ENCODE results near the gene LRP1.

DNA sequence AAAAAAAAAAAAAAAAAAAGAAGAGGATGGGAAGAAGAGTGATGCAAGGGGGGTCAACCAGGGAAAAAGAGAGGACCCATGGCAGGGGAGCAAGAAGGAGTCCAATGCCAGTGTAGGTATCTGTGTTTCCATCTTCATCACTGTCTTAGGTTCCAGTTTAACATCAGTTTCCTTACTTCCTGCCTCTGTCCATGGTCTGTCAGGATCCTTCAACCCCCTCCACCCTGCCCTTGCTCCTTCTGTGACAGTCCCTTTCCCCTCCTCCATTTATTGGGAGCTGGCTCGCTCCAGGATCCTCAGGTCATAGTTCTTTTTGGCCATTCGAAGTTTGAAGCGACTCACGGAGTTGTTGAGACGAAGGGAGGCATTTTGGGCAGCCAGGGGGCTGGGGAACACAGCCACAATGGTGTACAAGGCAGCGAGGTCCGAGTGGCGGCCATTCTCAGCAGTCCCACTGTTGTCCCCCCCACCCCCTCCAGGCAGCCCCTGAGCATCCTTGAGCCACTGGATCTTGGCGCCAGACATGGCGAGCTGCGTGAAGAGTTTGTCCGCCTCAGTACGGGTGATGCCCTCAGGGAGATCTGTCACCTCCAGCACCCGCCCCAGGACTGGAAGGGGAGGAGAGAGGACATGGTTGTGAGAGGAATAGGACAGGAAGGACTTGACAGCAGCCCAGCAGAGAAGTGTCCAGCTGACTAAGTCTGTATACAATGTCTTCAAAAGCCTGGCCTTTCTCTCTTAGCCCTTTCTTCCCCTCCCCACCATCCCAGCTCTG, 126.4 kb downstream of the LRP1 start:
- TF ChIP-seq, protein P1, sequence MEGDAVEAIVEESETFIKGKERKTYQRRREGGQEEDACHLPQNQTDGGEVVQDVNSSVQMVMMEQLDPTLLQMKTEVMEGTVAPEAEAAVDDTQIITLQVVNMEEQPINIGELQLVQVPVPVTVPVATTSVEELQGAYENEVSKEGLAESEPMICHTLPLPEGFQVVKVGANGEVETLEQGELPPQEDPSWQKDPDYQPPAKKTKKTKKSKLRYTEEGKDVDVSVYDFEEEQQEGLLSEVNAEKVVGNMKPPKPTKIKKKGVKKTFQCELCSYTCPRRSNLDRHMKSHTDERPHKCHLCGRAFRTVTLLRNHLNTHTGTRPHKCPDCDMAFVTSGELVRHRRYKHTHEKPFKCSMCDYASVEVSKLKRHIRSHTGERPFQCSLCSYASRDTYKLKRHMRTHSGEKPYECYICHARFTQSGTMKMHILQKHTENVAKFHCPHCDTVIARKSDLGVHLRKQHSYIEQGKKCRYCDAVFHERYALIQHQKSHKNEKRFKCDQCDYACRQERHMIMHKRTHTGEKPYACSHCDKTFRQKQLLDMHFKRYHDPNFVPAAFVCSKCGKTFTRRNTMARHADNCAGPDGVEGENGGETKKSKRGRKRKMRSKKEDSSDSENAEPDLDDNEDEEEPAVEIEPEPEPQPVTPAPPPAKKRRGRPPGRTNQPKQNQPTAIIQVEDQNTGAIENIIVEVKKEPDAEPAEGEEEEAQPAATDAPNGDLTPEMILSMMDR (IDR thresholded peaks at IDR 0.05; ENCODE audit: insufficient read depth, low read depth, low read length), result no peak
- TF ChIP-seq EZH2 (IDR thresholded peaks at IDR 0.05; ENCODE audit: insufficient read depth, low read length), result no peak

Data from astrocyte (in vitro differentiated cells and primary cell).